Measurements from ENCODE around the gene TIMM22.

The TIMM22 gene

GRCh38 chr17:1034652-1035210 is 37.8 kb downstream of the TIMM22 start:
- TF ChIP-seq CTCF (IDR thresholded peaks at IDR 0.05; ENCODE audit: low read depth, low read length), result no peak
- no peak for DNase-seq (ENCODE audit: extremely low read depth, low read depth)

- no peak for DNase-seq (ENCODE audit: extremely low read depth, low read depth)
These were observed 38.7 kb downstream of the TIMM22 start for GRCh38 chr17:1035546-1036170.

GRCh38 chr17:1036171-1036844 is 39.4 kb downstream of the TIMM22 start:
- no peak for TF ChIP-seq CTCF (IDR thresholded peaks at IDR 0.05; ENCODE audit: low read depth, low read length)
- DNase-seq (ENCODE audit: extremely low read depth, low read depth), result no peak

More at GRCh38 chr17:1035546-1036170, 38.7 kb downstream of the TIMM22 start:
- no peak for TF ChIP-seq CTCF (IDR thresholded peaks at IDR 0.05; ENCODE audit: low read depth, low read length)

GRCh38 chr17:1036845-1037237 is 39.9 kb downstream of the TIMM22 start:
- no peak for DNase-seq (ENCODE audit: extremely low read depth, low read depth)
- no peak for TF ChIP-seq CTCF (IDR thresholded peaks at IDR 0.05; ENCODE audit: low read depth, low read length)

- no peak for DNase-seq (ENCODE audit: extremely low read depth, low read depth)
- no peak for TF ChIP-seq CTCF (IDR thresholded peaks at IDR 0.05; ENCODE audit: low read depth, low read length)
These were observed 40.4 kb downstream of the TIMM22 start for GRCh38 chr17:1037238-1037879.

- DNase-seq (ENCODE audit: extremely low read depth, low read depth), result no peak
- TF ChIP-seq CTCF (IDR thresholded peaks at IDR 0.05; ENCODE audit: low read depth, low read length), result no peak
These were observed 41.7 kb downstream of the TIMM22 start for GRCh38 chr17:1038459-1039122.

Data from AG09319 (cell line).